Hematopoietic multipotent progenitor cell (in vitro differentiated cells): ENCODE data around the gene GRM5. TPM values are rescaled to one million over a fixed set of nuclear protein-coding genes. Genes with fewer than 3 reads are reported as not detected.
"Not testable (repeated sequence)": the region's sequence is repeated elsewhere in the genome, so short reads cannot be mapped to it uniquely, and the experiment has no call there.

Experiments used
- DNase-seq, 3 donors: peaks; one replicate each; pipeline ENCODE4 v3.0.0-alpha.2; 2011 to 2015; ENCODE audit warnings: low read depth in 2 of 3, low spot score in 2 of 3
- total RNA-seq: library from RNA; depleted of rRNA; stranded (reverse); fragments of >200 nt; gene quantifications from one replicate; pipeline ENCODE4 v1.2.3, GENCODE V29; 2012

Gene GRM5
- total RNA-seq, 1 donor, result under 0.01 TPM

- DNase-seq, result no peak
Measured at GRCh38 chr11:88511006-88511405, 554.8 kb downstream of the GRM5 start.

GRCh38 chr11:88508759-88509581, 556.8 kb downstream of the GRM5 start:
- DNase-seq, result peak in 1 of 3 donors; percentile 29

- DNase-seq, result peak in 1 of 3 donors; percentile 28
Measured at GRCh38 chr11:88508418-88508758, 557.4 kb downstream of the GRM5 start.

- DNase-seq, result no peak
Measured at GRCh38 chr11:88507771-88508417, 557.9 kb downstream of the GRM5 start.

- no peak for DNase-seq
Measured at GRCh38 chr11:88501541-88501940, 564.2 kb downstream of the GRM5 start.

GRCh38 chr11:88495836-88496235, 569.9 kb downstream of the GRM5 start:
- DNase-seq, result no peak

GRCh38 chr11:88494848-88495247, 570.9 kb downstream of the GRM5 start:
- DNase-seq, result no peak

- DNase-seq, result no peak
Measured at GRCh38 chr11:88491674-88492073, 574.1 kb downstream of the GRM5 start.

GRCh38 chr11:88489030-88489429, 576.8 kb downstream of the GRM5 start:
- DNase-seq, result no peak

- no peak for DNase-seq
Measured at GRCh38 chr11:88487646-88488045, 578.1 kb downstream of the GRM5 start.

- peak in 1 of 3 donors; percentile 38 for DNase-seq
Measured at GRCh38 chr11:88484873-88485621, 580.7 kb downstream of the GRM5 start.

- no peak for DNase-seq
Measured at GRCh38 chr11:88482871-88483301, 582.9 kb downstream of the GRM5 start.

GRCh38 chr11:88480223-88480622, 585.6 kb downstream of the GRM5 start:
- DNase-seq, result no peak

GRCh38 chr11:88478136-88478815, 587.5 kb downstream of the GRM5 start:
- DNase-seq, result no peak

- no peak for DNase-seq
Measured at GRCh38 chr11:88475991-88476418, 589.8 kb downstream of the GRM5 start.

GRCh38 chr11:88474655-88475054, 591.1 kb downstream of the GRM5 start:
- DNase-seq, result peak in 1 of 3 donors; percentile 38

- DNase-seq, result no peak
Measured at GRCh38 chr11:88469561-88470225, 596.1 kb downstream of the GRM5 start.

GRCh38 chr11:88464528-88464927, 601.3 kb downstream of the GRM5 start:
- DNase-seq, result no peak

GRCh38 chr11:88463301-88463700, 602.5 kb downstream of the GRM5 start:
- not testable (repeated sequence) for DNase-seq

GRCh38 chr11:88458047-88458446, 607.7 kb downstream of the GRM5 start:
- not testable (repeated sequence) for DNase-seq
